Activated gamma-delta T cell (primary cell): Measurements from ENCODE around the gene CD82.
A peak's percentile ranks its signal among the peaks of the same experiment; 100 is the strongest.

Source experiments
- DNase-seq: peaks from one replicate; lab custom pipeline; 2025; lab: John Stamatoyannopoulos, UW

Gene CD82

GRCh38 chr11:44617671-44618461 is 52.4 kb downstream of the CD82 start:
- DNase-seq, result no peak

GRCh38 chr11:44618561-44619425 is 53.3 kb downstream of the CD82 start:
- no peak for DNase-seq

- no peak for DNase-seq
Measured at GRCh38 chr11:44620328-44620725, 54.9 kb downstream of the CD82 start.

GRCh38 chr11:44621140-44621681 is 55.7 kb downstream of the CD82 start:
- DNase-seq, result peak; percentile 25

- no peak for DNase-seq
Measured at GRCh38 chr11:44621784-44622183, 56.3 kb downstream of the CD82 start.

GRCh38 chr11:44622190-44622650 is 56.8 kb downstream of the CD82 start:
- DNase-seq, result no peak

- DNase-seq, result no peak
Measured at GRCh38 chr11:44622721-44623258, 57.3 kb downstream of the CD82 start.

- DNase-seq, result no peak
Measured at GRCh38 chr11:44623341-44623730, 57.9 kb downstream of the CD82 start.

- DNase-seq, result no peak
Measured at GRCh38 chr11:44623731-44624491, 58.4 kb downstream of the CD82 start.

- no peak for DNase-seq
Measured at GRCh38 chr11:44624761-44625221, 59.3 kb downstream of the CD82 start.

GRCh38 chr11:44625759-44626523 is 60.5 kb downstream of the CD82 start:
- no peak for DNase-seq

GRCh38 chr11:44626645-44627044 is 61.2 kb downstream of the CD82 start:
- no peak for DNase-seq

- DNase-seq, result no peak
Measured at GRCh38 chr11:44627165-44627789, 61.8 kb downstream of the CD82 start.

GRCh38 chr11:44627911-44628729 is 62.7 kb downstream of the CD82 start:
- no peak for DNase-seq

- DNase-seq, result no peak
Measured at GRCh38 chr11:44628730-44629700, 63.6 kb downstream of the CD82 start.

GRCh38 chr11:44629732-44630345 is 64.4 kb downstream of the CD82 start:
- no peak for DNase-seq

- no peak for DNase-seq
Measured at GRCh38 chr11:44630511-44631210, 65.2 kb downstream of the CD82 start.
